ENCODE data around the gene SLU7.
A peak's percentile ranks its signal among the peaks of the same experiment; 100 is the strongest.

The SLU7 gene

GRCh38 chr5:160399402-160400353, 19.2 kb downstream of the SLU7 start, which contains the start of gene FAM200C:
Gene FAM200C, minus strand, starts transcription at chr5:160400054. Its CDS starts 4,564 bp downstream, at chr5:160395490.
- peak; percentile 29 for DNase-seq

GRCh38 chr5:160398806-160399205, 20.1 kb downstream of the SLU7 start:
- no peak for DNase-seq

DNA sequence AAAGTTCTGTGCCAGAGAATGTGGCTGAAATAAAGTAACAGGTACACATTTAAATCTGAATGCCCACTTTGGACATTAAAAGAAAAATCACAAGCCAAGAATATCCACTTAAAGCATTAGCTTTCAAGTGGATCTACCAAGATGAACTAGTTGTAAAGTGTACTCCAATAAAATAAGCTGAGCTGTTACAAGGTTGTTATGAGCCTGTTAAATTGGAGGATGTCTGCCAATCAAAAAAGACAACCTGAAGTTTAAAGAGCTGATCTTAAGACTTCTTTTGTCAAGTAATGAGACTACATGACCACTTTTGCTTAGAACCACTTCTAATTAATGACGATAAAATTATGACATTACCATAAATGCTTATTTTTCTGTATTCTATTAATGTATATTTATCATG, 21.4 kb downstream of the SLU7 start:
- no peak for DNase-seq

- no peak for DNase-seq
Observed at GRCh38 chr5:160395111-160395510, 23.8 kb downstream of the SLU7 start.

GRCh38 chr5:160390787-160391696, 27.8 kb downstream of the SLU7 start:
- DNase-seq, result no peak

- DNase-seq, result no peak
Observed at GRCh38 chr5:160387445-160387844, 31.4 kb downstream of the SLU7 start.

- no peak for DNase-seq
Observed at GRCh38 chr5:160385496-160385895, 33.4 kb downstream of the SLU7 start.

- no peak for DNase-seq
Observed at GRCh38 chr5:160384681-160385080, 34.2 kb downstream of the SLU7 start.

DNA sequence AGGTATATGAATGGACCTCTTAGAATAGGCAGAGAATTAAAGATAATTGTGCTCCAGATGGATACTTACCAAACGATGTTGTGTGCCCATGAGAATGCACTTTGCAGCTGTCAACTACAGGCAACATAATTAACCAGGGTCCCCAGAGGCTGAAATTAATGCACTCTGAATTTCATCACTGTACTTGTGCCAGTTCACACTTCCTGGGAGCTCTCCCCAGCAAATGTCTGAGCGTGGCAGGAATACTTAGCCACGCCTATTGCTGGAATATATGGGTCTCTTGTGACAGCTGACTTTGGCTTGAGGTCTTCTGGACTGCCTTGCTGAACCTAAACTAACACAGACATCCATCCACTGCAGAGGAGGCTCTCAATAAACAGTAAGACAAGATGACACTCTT, 36.5 kb downstream of the SLU7 start:
- DNase-seq, result no peak

GRCh38 chr5:160380041-160380440, 38.8 kb downstream of the SLU7 start:
- DNase-seq, result no peak

DNA sequence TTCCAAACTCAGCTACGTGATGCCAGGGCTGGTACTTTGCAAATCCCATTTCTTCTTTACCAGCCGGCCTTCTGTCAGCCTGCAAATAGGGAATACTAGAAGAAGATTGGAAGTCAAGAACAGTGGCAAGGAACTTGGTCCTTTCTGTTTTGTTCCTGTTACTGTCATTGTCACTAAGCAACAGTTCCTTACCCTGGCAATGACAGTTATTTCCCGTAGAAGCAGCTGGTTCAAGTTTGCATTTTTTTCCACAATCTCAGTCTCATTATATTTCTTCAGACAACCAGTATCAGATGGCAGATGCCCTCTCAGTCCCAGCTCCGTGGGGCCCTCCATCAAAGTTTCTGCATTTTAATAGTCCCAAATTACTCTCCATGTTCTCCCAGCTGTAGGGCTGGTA, 39.4 kb downstream of the SLU7 start:
- DNase-seq, result no peak

DNA sequence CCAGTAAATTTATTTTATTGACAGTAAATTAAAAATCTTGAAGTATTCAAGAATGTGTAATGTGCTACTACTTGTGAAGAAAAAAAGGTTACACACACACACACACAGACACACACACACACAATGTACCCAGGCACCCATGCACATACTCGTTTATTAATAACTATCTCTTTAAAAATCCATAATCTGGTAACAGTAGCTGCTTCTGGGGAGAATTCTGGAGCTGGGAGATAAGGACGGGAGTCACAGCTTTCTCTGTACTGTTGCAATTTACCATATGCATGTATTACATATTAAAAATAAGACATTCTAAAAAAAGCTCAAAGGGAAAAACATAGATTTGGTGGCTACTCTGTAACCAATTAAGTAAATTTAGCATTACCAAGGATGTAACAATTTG, 40.6 kb downstream of the SLU7 start:
- no peak for DNase-seq

DNA sequence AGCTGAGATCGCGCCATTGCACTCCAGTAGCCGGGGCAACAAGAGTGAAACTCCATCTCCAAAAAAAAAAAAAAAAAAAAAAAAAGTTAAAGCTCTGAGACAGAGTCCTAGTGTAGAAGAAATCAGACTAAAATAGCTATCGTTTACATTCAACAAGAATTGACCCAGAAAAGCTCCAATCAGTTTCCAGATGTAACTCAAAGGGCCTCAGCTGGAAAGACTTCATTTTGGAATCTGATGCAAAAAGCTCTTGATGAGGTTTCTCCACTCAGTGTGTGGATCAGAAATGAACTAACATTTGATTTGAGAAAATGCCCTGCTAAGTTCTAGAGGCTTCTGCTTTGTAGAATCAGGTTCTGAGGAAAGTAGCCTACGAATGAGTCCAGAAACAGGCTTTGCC, 41.2 kb downstream of the SLU7 start:
- DNase-seq, result no peak

DNA sequence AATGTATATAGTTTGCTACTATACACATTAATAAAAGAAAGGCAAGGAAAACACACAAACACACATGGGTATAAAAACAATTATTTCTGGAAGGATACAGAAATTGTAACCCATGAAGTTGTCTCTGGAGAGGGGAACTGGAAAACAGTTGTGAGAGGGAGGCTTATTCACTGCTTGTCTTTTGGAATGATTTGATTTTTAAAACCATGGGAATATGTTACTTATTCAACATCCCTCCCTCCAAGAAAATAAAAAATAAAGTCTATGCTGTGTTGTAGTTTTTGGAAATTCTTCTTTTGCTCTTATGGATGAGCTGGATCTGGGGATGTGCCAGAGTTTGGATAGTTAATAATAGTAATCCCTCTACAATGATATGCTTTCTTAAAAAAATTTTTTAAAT, 42.5 kb downstream of the SLU7 start:
- no peak for DNase-seq

GRCh38 chr5:160375701-160376100, 43.2 kb downstream of the SLU7 start:
- DNase-seq, result no peak

GRCh38 chr5:160375166-160375565, 43.7 kb downstream of the SLU7 start:
- no peak for DNase-seq

GRCh38 chr5:160371294-160371693, 47.6 kb downstream of the SLU7 start:
- no peak for DNase-seq

GRCh38 chr5:160370713-160371034, 48.2 kb downstream of the SLU7 start:
- no peak for DNase-seq

GRCh38 chr5:160369990-160370712, 48.7 kb downstream of the SLU7 start, which contains the start of gene C1QTNF2:
Gene C1QTNF2, minus strand, starts transcription at chr5:160370626. Its CDS starts 15,615 bp downstream, at chr5:160355011.
- no peak for DNase-seq

- no peak for DNase-seq
Observed at GRCh38 chr5:160367885-160368284, 51.0 kb downstream of the SLU7 start.

DNA sequence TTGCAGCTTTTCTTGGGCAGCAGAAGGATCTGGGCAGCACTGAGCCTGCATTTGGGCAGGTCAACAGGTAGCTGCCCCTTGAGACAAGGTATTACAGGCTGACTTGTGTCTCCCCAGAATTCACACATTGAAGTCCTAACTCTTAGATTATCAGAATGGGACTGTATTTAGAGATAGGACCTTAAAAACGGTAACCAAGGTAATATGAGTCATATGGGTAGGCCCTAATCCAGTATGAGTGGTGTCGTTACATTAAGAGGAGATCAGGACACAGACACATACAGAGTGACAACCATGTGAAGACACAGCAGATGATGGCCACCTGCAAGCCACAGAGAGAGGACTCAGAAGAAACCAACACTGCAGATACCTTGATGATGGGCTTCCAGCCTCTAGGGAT, 51.6 kb downstream of the SLU7 start:
- no peak for DNase-seq

DNA sequence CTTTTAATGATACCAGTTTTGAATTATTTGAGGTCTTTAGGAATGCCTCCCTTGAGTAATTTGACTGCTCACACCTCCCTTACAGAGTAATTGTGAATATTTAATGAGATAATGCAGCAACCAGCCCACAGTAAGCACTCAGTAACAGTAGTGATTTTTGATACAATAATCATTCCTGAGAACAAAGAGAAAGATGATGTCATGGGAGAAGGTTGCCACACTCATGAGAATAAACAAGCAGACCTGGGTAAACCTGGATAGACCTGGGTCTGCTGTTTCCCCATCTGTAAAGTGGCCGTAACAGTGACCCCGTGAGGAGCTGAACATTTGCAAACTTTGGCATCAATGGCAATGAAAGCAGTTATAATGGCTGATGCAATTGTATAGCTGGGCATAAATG, 52.7 kb downstream of the SLU7 start:
- no peak for DNase-seq

Measured in activated CD4-positive, alpha-beta T cell treated with anti-CD3 and anti-CD28 coated beads for 1 hour (primary cell).